ENCODE data around the gene JOSD1. TPM values are rescaled to one million over a fixed set of nuclear protein-coding genes. Genes with fewer than 3 reads are reported as not detected.

The JOSD1 gene
- total RNA-seq (100 to 1,000 TPM in 1 of 7 donors, 10 to 100 TPM in 6; 43.1 to 138 (median 48.7) TPM), polyA plus RNA-seq (10 to 100 TPM; 33.6 to 55.2 TPM)
- long read RNA-seq, donor 1, transcript JOSD1-207 (2 exons, 467 nt) = major isoform, 170 of 198 reads
- long read RNA-seq, donor 1, transcript JOSD1-201 (4 exons, 3,648 nt) = minor isoform, 5 of 198 reads
- long read RNA-seq, donor 1, partial matches to known transcripts = 1 of 198 reads
- long read RNA-seq, donor 1, other reads (novel, unspliced or antisense) = 22 of 198 reads
- long read RNA-seq, donor 2, transcript JOSD1-201 (4 exons, 3,648 nt) = major isoform, 6 of 37 reads
- long read RNA-seq, donor 2, partial matches to known transcripts = 30 of 37 reads
- long read RNA-seq, donor 2, other reads (novel, unspliced or antisense) = 0 of 37 reads
- long read RNA-seq, donor 3, transcript JOSD1-201 (4 exons, 3,648 nt) = minor isoform, 6 of 45 reads
- long read RNA-seq, donor 3, transcript JOSD1-207 (2 exons, 467 nt) = major isoform, 26 of 45 reads
- long read RNA-seq, donor 3, partial matches to known transcripts = 4 of 45 reads
- long read RNA-seq, donor 3, other reads (novel, unspliced or antisense) = 9 of 45 reads

GRCh38 chr22:38700789-38701628, at the start of gene JOSD1:
JOSD1 (minus strand) TSS chr22:38700943; CDS start chr22:38699987, 956 bp downstream.
- Histone ChIP-seq H3K4me1 (ENCODE audit: insufficient read depth) (peaks cover 14% of the 10 kb centered on the region), H3K9me3 (no peaks in the 10 kb centered on the region), H3K4me3 (peak within 1 kb of the TSS; percentile 97), H3K36me3 (no peaks in the 10 kb centered on the region), H3K27me3 (no peaks in the 10 kb centered on the region), H3K27ac (peak within 1 kb of the TSS; percentile 92 to 95)
- intact Hi-C loops (cut with DNase I) = no loop called here
- peak; percentile 95 to 99 (median 98) for DNase-seq
- 0 to 1% (median 1%) methylated on average over 36 to 94 of the region's 94 CpGs for WGBS, 3 donors
- TF ChIP-seq EP300 (IDR thresholded peaks at IDR 0.05) = peak; percentile 70
- peak in 2 of 3 donors; percentile 35 to 49 for TF ChIP-seq CTCF (IDR thresholded peaks at IDR 0.05)
- peak; percentile 100 for TF ChIP-seq POLR2A (IDR thresholded peaks at IDR 0.05)

- Histone ChIP-seq H3K4me3 (no peak overlapping the region), H3K27ac (no peak overlapping the region), H3K36me3 (no peaks in the 10 kb centered on the region), H3K9me3 (no peaks in the 10 kb centered on the region), H3K27me3 (no peaks in the 10 kb centered on the region), H3K4me1 (ENCODE audit: insufficient read depth) (peaks cover under 1% of the 10 kb centered on the region)
- intact Hi-C loops (cut with DNase I) = no loop called here
- DNase-seq = no peak
- 89 to 93% (median 92%) methylated on average over 14 of the region's 14 CpGs for WGBS, 3 donors
- TF ChIP-seq POLR2A (IDR thresholded peaks at IDR 0.05) (no peak), CTCF (IDR thresholded peaks at IDR 0.05) (no peak), EP300 (IDR thresholded peaks at IDR 0.05) (no peak)
Observed at GRCh38 chr22:38750104-38750503, 49.4 kb upstream of the JOSD1 start.

GRCh38 chr22:38748487-38749136, 47.9 kb upstream of the JOSD1 start:
- WGBS, 3 donors = 66 to 71% (median 70%) methylated on average over 14 of the region's 14 CpGs
- intact Hi-C loops (cut with DNase I) = no loop called here
- TF ChIP-seq EP300 (IDR thresholded peaks at IDR 0.05) (no peak), POLR2A (IDR thresholded peaks at IDR 0.05) (no peak), CTCF (IDR thresholded peaks at IDR 0.05) (no peak)

More at GRCh38 chr22:38748487-38749136, 47.9 kb upstream of the JOSD1 start:
- H3K27me3 ChIP-seq = no peaks in the 10 kb centered on the region
- H3K4me3 ChIP-seq = no peak overlapping the region
- H3K36me3 ChIP-seq = no peaks in the 10 kb centered on the region
- DNase-seq = no peak
- H3K4me1 ChIP-seq (ENCODE audit: insufficient read depth) = peaks cover 3% of the 10 kb centered on the region
- H3K27ac ChIP-seq = no peak overlapping the region
- H3K9me3 ChIP-seq = no peaks in the 10 kb centered on the region
